NOMO-1 treated with DMSO at 0.1 percent for 48 hours (cell line): Measurements from ENCODE around the gene TMEM225.
"Not testable (repeated sequence)": the region's sequence is repeated elsewhere in the genome, so short reads cannot be mapped to it uniquely, and the experiment has no call there.

Source experiments
- DNase-seq: peaks from one replicate; lab custom pipeline; 2025; ENCODE audit not compliant: unreplicated experiment; lab: John Stamatoyannopoulos, UW

Gene TMEM225, protein sequence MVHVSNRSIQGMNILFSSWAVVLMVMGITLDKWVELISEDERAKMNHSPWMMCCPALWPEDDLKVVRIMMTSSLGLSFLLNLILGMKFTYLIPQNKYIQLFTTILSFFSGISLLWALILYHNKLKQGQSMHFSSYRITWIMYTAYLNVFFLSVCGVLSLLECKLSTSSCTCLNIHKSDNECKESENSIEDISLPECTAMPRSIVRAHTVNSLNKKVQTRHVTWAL

GRCh38 chr11:123885570-123885969 lies at the start of gene TMEM225:
TSS of gene TMEM225 (minus strand) at chr11:123885670. CDS start at chr11:123885425, 245 bp downstream.
- DNase-seq: no peak

DNA sequence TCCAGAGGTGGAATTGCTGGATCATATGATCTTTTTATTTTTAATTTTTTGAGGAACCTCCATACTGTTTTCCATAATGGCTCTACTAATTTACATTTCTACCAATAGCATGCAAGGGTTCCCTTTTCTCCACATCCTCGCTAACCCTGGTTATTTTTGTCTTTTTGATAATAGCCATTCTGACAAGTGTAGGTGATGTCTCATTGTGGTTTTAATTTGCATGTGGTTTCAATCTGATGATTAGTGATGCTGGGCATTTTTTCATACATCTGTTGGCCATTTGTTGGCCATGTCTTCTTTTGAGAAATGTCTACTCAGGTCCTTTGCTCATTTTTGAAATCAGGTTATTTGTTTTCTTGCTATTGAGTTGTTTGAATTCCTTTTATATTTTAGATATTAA lies 38.6 kb upstream of the TMEM225 start:
- no peak for DNase-seq

DNA sequence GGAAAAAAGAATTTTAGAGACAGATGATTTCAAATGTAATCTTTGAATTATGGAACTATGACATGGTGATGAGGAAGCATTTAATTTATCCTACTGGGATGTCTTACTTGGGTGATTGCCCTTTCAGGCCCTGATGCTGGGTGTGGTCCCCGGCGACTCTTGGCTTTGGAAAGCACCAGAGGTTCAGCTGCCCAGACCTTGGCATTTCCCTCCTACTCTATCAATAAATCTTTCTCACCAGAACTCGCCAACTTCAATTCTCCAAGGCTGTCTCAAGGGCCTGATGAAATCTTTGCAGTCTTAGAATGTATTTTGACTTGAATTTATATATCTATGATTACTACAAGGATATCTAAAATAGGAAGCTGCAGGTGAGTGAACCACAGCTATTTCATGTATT lies 35.5 kb upstream of the TMEM225 start:
- no peak for DNase-seq

DNA sequence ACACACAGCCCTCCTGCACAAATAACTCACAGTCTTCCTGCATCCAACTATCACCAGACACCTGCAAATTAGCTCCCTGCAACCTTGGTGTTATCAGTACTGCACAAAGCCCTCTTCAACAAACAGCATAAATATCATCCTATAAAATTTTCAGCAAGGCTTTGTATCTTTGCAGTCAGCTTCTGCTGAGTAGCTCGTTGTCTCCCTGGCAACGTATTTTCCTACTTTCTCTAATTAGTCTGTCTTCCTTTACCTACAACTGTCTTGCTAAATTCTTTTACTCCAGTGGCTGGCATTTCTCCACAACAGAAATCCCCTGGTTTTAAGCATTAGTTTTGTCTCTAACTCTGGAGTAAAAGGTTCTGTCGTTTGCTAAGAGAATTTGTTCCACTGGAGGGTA lies 20.4 kb upstream of the TMEM225 start:
- no peak for DNase-seq

DNA sequence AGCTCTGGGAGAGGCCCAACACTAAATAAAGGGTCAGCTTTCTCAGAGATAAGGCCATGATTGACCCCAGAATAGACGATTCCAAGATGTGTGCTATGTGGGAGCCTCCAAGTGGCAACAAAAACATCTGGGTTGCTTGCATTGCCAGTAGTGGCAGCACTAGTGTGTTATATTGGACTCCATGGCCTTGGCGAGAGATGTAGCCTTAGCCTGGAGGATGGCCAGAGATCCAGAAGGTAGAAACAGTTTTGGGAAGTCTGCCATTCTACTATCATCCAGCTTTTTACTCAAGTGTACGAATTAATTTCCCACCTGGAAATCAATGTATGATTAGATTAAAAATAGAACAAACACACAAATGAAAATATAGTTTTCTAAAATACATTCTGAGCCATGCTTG lies 19.5 kb upstream of the TMEM225 start:
- DNase-seq: no peak

- no peak for DNase-seq
These were observed 18.5 kb upstream of the TMEM225 start for GRCh38 chr11:123903932-123904331.

DNA sequence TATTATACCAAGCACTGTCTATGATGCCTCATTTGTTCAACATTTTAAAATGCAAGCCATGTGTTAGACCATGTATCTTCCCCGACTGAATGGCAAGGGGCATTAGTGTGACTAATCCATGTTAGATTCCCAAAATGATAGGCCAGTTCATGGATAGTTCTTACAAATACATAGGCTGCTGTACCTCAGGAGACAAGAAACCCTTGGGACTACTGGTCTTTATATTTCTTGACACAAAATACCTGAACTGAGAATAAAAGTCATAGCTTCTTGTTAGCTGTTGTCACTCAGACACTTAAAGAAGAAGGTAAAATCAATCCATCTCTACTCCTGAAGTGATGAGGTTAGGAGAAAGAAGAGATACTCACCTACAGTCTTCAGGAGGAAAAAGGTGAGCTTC lies 16.4 kb upstream of the TMEM225 start, which contains the start of gene OR8D4:
OR8D4 (plus strand) TSS at position 301 of the 400 bp plus-strand sequence. CDS start 4,265 bp downstream, outside the sequence.
- DNase-seq: no peak

DNA sequence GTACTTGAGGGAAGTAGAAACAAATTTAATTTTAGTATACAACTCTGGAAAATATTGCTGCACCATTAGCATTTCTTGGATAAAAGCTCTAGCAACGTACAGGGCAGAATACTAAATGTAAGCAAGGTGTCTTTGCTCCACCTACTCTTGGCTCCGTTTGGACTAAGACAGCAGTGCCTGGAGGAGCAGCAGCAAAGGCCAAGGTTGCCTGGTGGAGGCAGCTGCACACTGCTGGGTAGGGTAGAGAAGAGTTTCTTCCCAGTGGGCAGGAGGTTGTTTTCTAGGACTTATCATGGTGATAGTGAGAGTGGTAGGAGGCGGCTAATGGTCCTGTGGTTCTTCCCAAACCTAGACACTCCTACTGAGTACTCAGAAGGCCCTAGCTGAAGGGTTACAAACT lies 14.3 kb upstream of the TMEM225 start:
- no peak for DNase-seq

DNA sequence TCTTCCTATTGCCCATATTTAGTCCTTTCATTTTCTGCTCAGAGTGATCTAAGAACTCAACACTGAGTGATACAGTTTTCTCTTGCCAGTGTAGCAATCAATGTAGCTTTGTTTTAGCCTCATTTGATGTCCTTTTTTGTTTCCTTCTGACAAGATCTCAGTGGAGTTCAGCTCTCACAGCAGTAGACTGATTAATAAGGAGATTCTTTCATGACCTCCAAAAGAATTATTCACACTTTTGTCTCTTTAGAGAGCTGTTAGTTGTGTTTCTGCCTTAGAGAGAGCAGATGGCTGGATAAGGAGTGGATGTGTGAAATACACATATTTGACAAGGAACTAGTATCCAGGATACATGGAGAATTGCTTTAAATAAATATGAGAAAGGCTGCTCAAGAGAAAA lies 6.6 kb upstream of the TMEM225 start:
- DNase-seq: no peak

- DNase-seq: no peak
These were observed 4.6 kb downstream of the TMEM225 start for GRCh38 chr11:123880912-123881311.

DNA sequence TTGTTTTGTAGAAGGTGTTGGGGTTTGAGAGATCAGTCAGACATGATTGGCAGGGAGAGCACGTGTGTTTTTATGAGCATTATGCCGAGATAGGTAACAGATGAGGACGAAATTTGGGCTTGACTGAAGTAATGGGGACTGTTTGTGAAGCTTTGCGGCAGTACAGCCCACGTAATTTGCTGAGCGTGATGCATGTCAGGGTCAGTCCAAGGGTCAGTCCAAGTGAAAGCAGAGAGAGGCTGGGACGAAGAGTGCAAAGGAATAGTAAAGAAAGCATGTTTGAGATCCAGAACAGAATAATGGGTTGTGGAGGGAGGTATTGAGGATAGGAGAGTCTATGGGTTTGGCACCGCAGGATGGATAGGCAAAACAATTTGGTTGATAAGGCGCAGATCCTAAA lies 17.7 kb downstream of the TMEM225 start:
- not testable (repeated sequence) for DNase-seq

DNA sequence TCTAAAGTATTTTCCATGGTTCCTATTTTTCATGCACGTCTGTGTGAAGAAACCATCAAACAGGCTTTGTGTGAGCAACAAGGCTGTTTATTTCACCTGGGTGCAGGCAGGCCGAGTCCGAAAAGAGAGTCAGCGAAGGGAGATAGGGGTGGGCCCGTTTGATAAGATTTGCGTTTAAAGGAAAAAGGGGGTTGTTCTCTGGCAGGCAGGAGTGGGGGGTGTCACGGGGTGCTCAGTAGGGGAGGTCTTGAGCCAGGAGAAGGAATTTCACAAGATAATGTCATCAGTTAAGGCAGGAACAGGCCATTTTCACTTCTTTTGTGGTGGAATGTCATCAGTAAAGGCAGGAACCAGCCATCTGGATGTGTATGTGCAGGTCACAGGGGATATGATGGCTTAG lies 20.2 kb downstream of the TMEM225 start:
- not testable (repeated sequence) for DNase-seq

- no peak for DNase-seq
These were observed 25.7 kb downstream of the TMEM225 start for GRCh38 chr11:123859731-123860130.

GRCh38 chr11:123856444-123856843 lies 29.0 kb downstream of the TMEM225 start:
- no peak for DNase-seq

DNA sequence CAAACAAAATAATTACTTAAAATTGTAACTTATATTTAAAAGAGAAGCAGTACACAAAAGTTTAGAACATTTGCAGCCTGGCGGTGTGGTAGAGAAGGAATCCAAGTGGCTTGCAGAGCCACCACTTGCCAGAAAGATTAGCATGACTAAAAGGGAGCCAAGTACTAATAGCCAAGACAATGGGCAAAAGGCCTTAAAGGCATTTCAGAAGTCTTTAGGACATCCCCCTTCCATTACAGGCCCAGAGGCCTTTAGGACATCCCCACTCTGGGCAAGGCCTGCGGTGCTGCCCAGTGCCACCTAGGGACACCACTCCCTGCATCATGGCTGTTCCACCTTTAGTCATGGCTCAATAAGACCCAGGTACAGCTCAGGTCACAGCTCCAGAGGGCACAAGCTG lies 32.4 kb downstream of the TMEM225 start:
- DNase-seq: no peak

DNA sequence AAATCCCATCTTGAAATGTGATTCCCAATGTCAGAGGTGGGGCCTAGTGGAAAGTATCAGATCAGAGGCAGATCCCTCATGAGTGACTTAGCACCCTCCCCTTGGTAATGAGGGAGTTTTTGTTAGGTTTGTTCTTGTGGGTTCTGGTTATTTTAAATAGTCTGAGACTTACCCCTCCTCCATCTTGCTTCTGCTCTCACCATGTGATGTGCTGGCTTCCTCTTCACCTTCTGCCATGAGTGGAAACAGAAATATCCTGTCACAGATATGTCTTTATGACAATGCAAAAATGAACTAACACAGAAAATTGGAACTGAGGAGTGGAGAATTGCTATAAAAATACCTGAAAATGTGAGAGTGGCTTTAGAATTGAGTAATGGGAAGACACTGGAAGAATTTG lies 33.1 kb downstream of the TMEM225 start:
- DNase-seq: no peak

DNA sequence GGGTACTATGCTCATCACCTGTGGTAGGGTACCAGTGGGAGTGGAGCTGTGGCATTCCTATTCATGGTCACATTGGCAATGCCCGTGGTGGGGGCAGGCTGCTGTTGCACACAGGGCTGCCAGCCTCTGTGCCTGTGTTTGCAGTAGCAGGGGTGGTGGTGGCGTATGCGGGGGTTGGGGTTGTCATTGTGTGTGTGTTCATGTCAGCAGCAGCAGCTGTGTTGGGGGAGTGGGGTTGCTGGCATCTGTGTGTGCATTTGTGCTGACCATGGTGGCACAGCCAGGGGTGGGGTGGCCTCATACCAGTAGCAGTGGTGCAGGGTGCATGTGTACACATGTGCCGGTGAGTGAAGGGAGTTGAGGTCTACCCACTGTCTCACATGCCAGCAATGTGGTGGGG lies 34.4 kb downstream of the TMEM225 start:
- no peak for DNase-seq

- DNase-seq: no peak
These were observed 44.3 kb downstream of the TMEM225 start for GRCh38 chr11:123841174-123841573.

GRCh38 chr11:123839131-123839530 lies 46.3 kb downstream of the TMEM225 start:
- no peak for DNase-seq

DNA sequence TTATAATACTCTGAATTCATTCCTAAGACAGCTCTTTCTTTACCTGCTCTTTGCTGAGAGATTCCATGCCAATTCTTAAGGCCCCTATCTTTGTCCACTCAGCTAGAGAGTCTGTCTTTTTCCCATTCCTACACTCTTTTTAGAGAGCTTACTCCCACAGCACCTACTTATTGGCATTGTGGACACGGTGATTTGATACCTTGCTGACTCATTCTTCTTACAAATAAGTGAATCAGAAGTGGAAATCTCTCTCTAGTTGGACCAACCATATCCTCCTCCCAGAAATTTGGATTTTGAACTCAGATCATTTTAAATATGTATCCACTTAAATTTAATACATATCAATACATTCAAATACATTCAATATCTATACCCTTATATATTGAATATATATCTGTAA lies 46.8 kb downstream of the TMEM225 start:
- no peak for DNase-seq

GRCh38 chr11:123838199-123838598 lies 47.3 kb downstream of the TMEM225 start:
- DNase-seq: no peak

GRCh38 chr11:123833095-123833494 lies 52.4 kb downstream of the TMEM225 start:
- no peak for DNase-seq
